HepG2 (cell line): Measurements from ENCODE around the gene INO80E. TPM values are rescaled to one million over a fixed set of nuclear protein-coding genes. Genes with fewer than 3 reads are reported as not detected.
A peak's percentile ranks its signal among the peaks of the same experiment; 100 is the strongest.

Source experiments
- ETV6 ChIP-seq: sonication (generic); formaldehyde crosslinking; conservative IDR thresholded peaks from 2 replicates; pipeline ENCODE4 v1.4.0; 2020; ENCODE audit warnings: missing genetic modification reagents
- GABPB1 ChIP-seq: IDR thresholded peaks from 2 replicates; pipeline ENCODE4 v1.6.1; 2016; ENCODE audit warnings: mild to moderate bottlenecking, missing genetic modification reagents, moderate library complexity, missing compliant biosample characterization
- HDAC1 ChIP-seq: sonication (generic); formaldehyde crosslinking; IDR thresholded peaks from 2 replicates; pipeline ENCODE4 v1.5.1; 2020; ENCODE audit warnings: mild to moderate bottlenecking, missing genetic modification reagents
- KAT8 ChIP-seq: IDR thresholded peaks from 2 replicates; pipeline ENCODE4 v1.6.1; 2016; ENCODE audit warnings: missing genetic modification reagents, missing compliant biosample characterization
- KLF16 ChIP-seq, 2 experiments: sonication (generic) in 1 of 2; formaldehyde crosslinking in 1 of 2; IDR thresholded peaks; 2 replicates each; pipeline versions ENCODE4 v1.6.1 to v1.8.0; 2016 to 2023; ENCODE audit warnings: missing genetic modification reagents in 2 of 2, missing compliant biosample characterization in 1 of 2
- NFYB ChIP-seq: sonication (generic); formaldehyde crosslinking; IDR thresholded peaks from 2 replicates; pipeline ENCODE4 v1.4.0; 2020; ENCODE audit warnings: missing genetic modification reagents
- PRPF4 ChIP-seq: fragments of 200-400 bp; formaldehyde crosslinking; IDR thresholded peaks from 2 replicates; pipeline ENCODE4 v1.6.1; 2016; ENCODE audit warnings: low read length, low read depth; ENCODE audit not compliant: poor library complexity, severe bottlenecking
- ZKSCAN1 ChIP-seq: fragments of 150-350 bp; IDR thresholded peaks from 2 replicates; pipeline ENCODE4 v1.6.1; 2014; ENCODE audit warnings: low read length
- ZNF12 ChIP-seq: sonication (generic); formaldehyde crosslinking; IDR thresholded peaks from 2 replicates; pipeline ENCODE4 v1.5.0; 2020; ENCODE audit warnings: missing genetic modification reagents
- ZNF777 ChIP-seq: sonication (generic); formaldehyde crosslinking; IDR thresholded peaks from 2 replicates; pipeline ENCODE4 v1.4.0; 2020; ENCODE audit warnings: missing genetic modification reagents
- ZNF781 ChIP-seq: sonication (generic); formaldehyde crosslinking; IDR thresholded peaks from 2 replicates; pipeline ENCODE4 v1.5.1; 2020; ENCODE audit warnings: borderline replicate concordance, mild to moderate bottlenecking, missing genetic modification reagents; ENCODE audit errors: not compliant biosample characterization
- ZNF891 ChIP-seq: sonication (generic); formaldehyde crosslinking; IDR thresholded peaks from 2 replicates; pipeline ENCODE4 v1.5.0; 2020; ENCODE audit warnings: mild to moderate bottlenecking, missing genetic modification reagents
- polyA plus RNA-seq, 8 experiments: library from polyadenylated mRNA; depleted of rRNA in 3 of 8; stranded (reverse) in 7 of 8; unstranded in 1 of 8; fragments of >200 nt; fragmentation: Illumina TruSeq in 4 of 8; extraction: Trizol in 4 of 8; gene quantifications; 2 replicates each; pipeline versions ENCODE4 v1.2.1 to v1.2.3, GENCODE V29; 2011 to 2016; ENCODE audit warnings: low read depth in 4 of 8, missing spikeins in 1 of 8, mixed read lengths in 1 of 8; ENCODE audit not compliant: insufficient read depth in 1 of 8
- total RNA-seq, 5 experiments: library from RNA; depleted of rRNA; stranded (reverse); fragments of >200 nt; fragmentation: Illumina TruSeq; extraction: Trizol; gene quantifications; 2 replicates each; pipeline ENCODE4 v1.2.3, GENCODE V29; 2016; ENCODE audit warnings: low read depth in 1 of 5
- TF ChIP-seq, protein P1 (sequence below): sonication (generic); formaldehyde crosslinking; IDR thresholded peaks from 2 replicates; pipeline ENCODE4 v1.4.0; 2020; ENCODE audit warnings: missing genetic modification reagents
- TF ChIP-seq, protein P2 (sequence below): sonication (generic); formaldehyde crosslinking; IDR thresholded peaks from 2 replicates; pipeline ENCODE4 v1.5.0; 2020; ENCODE audit warnings: mild to moderate bottlenecking, missing genetic modification reagents, borderline replicate concordance
- TF ChIP-seq, protein P3 (sequence below): sonication (generic); formaldehyde crosslinking; IDR thresholded peaks from 2 replicates; pipeline ENCODE4 v1.4.0; 2020; ENCODE audit warnings: missing genetic modification reagents
- TF ChIP-seq, protein P4 (sequence below): sonication (generic); formaldehyde crosslinking; IDR thresholded peaks from 2 replicates; pipeline ENCODE4 v1.4.0; 2020; ENCODE audit warnings: missing genetic modification reagents
- TF ChIP-seq, protein P5 (sequence below): sonication (generic); formaldehyde crosslinking; conservative IDR thresholded peaks from 2 replicates; pipeline ENCODE4 v1.4.0; 2020; ENCODE audit warnings: missing genetic modification reagents

Gene INO80E
- total and polyA plus RNA-seq, 2 of the 13 experiments (the other 11 are each of a cell fraction or from before 2014, with no cell fraction given) = 25.8 to 45.6 TPM

DNA sequence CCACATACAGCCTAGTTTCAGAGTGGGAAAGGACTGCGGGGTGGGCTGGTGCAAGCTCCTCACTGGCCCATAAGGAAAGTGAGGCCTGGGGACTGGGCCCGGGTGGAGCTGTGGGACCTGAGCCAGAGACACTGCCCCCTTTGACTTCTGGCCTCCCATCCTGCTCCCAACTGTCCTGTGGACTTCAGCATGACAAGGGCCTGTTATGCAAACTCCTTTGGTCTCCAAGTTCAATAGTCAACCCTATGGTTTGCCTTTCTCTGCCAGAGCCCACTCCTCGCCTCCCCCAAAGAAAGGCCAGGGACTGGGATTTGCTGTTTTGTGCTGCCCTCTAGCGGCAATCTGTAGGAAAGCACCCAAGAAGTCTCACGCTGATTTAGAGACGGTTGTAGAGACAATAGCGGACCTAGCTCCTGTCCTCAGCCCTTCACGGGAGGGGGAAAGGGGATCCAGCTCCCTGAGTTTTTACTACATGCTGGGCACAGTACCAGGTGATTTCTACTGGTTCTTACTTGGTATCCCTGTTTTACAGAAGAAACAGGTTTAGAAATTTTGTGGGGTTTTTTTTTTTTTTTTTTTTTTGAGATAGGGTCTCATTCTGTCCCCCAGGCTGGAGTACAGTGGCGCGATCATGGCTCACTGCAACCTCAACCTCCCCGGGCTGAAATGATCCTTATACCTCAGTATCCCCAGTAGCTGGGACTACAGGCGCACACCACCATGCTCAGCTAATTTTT, 36.2 kb downstream of the INO80E start (continued):
- TF ChIP-seq, protein P1, sequence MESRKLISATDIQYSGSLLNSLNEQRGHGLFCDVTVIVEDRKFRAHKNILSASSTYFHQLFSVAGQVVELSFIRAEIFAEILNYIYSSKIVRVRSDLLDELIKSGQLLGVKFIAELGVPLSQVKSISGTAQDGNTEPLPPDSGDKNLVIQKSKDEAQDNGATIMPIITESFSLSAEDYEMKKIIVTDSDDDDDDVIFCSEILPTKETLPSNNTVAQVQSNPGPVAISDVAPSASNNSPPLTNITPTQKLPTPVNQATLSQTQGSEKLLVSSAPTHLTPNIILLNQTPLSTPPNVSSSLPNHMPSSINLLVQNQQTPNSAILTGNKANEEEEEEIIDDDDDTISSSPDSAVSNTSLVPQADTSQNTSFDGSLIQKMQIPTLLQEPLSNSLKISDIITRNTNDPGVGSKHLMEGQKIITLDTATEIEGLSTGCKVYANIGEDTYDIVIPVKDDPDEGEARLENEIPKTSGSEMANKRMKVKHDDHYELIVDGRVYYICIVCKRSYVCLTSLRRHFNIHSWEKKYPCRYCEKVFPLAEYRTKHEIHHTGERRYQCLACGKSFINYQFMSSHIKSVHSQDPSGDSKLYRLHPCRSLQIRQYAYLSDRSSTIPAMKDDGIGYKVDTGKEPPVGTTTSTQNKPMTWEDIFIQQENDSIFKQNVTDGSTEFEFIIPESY (CRISPR knock-in tag) = peak; percentile 61
- TF ChIP-seq ZNF777 (0 out of 2 replicates have a peak, but pooled peaks have one; percentile 4), ZNF891 (CRISPR knock-in tag) (peak; percentile 71; the same call in 1 of the 2 replicates), GABPB1 (CRISPR knock-in tag) (0 out of 2 replicates have a peak, but pooled peaks have one; percentile 13), HDAC1 (no peak; the same call in 1 of the 2 replicates), ETV6 (CRISPR knock-in tag) (no peak), ZKSCAN1 (no peak), PRPF4 (no peak), NFYB (no peak), KAT8 (peak; percentile 29; the same call in 1 of the 2 replicates), ZNF781 (CRISPR knock-in tag) (peak; percentile 72), KLF16 (CRISPR knock-in tag; IDR thresholded peaks at IDR 0.05) (0 out of 4 replicates have a peak, but pooled peaks of 1 of the 2 experiments have one; percentile 62), ZNF12 (peak; percentile 44; the same call in 1 of the 2 replicates)
- TF ChIP-seq, protein P2, sequence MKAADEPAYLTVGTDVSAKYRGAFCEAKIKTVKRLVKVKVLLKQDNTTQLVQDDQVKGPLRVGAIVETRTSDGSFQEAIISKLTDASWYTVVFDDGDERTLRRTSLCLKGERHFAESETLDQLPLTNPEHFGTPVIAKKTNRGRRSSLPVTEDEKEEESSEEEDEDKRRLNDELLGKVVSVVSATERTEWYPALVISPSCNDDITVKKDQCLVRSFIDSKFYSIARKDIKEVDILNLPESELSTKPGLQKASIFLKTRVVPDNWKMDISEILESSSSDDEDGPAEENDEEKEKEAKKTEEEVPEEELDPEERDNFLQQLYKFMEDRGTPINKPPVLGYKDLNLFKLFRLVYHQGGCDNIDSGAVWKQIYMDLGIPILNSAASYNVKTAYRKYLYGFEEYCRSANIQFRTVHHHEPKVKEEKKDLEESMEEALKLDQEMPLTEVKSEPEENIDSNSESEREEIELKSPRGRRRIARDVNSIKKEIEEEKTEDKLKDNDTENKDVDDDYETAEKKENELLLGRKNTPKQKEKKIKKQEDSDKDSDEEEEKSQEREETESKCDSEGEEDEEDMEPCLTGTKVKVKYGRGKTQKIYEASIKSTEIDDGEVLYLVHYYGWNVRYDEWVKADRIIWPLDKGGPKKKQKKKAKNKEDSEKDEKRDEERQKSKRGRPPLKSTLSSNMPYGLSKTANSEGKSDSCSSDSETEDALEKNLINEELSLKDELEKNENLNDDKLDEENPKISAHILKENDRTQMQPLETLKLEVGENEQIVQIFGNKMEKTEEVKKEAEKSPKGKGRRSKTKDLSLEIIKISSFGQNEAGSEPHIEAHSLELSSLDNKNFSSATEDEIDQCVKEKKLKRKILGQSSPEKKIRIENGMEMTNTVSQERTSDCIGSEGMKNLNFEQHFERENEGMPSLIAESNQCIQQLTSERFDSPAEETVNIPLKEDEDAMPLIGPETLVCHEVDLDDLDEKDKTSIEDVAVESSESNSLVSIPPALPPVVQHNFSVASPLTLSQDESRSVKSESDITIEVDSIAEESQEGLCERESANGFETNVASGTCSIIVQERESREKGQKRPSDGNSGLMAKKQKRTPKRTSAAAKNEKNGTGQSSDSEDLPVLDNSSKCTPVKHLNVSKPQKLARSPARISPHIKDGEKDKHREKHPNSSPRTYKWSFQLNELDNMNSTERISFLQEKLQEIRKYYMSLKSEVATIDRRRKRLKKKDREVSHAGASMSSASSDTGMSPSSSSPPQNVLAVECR (CRISPR knock-in tag) = peak; percentile 16; the same call in 1 of the 2 replicates
- TF ChIP-seq, protein P3, sequence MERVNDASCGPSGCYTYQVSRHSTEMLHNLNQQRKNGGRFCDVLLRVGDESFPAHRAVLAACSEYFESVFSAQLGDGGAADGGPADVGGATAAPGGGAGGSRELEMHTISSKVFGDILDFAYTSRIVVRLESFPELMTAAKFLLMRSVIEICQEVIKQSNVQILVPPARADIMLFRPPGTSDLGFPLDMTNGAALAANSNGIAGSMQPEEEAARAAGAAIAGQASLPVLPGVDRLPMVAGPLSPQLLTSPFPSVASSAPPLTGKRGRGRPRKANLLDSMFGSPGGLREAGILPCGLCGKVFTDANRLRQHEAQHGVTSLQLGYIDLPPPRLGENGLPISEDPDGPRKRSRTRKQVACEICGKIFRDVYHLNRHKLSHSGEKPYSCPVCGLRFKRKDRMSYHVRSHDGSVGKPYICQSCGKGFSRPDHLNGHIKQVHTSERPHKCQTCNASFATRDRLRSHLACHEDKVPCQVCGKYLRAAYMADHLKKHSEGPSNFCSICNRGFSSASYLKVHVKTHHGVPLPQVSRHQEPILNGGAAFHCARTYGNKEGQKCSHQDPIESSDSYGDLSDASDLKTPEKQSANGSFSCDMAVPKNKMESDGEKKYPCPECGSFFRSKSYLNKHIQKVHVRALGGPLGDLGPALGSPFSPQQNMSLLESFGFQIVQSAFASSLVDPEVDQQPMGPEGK = peak; percentile 72
- TF ChIP-seq, protein P4, sequence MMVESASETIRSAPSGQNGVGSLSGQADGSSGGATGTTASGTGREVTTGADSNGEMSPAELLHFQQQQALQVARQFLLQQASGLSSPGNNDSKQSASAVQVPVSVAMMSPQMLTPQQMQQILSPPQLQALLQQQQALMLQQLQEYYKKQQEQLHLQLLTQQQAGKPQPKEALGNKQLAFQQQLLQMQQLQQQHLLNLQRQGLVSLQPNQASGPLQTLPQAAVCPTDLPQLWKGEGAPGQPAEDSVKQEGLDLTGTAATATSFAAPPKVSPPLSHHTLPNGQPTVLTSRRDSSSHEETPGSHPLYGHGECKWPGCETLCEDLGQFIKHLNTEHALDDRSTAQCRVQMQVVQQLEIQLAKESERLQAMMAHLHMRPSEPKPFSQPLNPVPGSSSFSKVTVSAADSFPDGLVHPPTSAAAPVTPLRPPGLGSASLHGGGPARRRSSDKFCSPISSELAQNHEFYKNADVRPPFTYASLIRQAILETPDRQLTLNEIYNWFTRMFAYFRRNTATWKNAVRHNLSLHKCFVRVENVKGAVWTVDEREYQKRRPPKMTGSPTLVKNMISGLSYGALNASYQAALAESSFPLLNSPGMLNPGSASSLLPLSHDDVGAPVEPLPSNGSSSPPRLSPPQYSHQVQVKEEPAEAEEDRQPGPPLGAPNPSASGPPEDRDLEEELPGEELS = no peak
- TF ChIP-seq, protein P5, sequence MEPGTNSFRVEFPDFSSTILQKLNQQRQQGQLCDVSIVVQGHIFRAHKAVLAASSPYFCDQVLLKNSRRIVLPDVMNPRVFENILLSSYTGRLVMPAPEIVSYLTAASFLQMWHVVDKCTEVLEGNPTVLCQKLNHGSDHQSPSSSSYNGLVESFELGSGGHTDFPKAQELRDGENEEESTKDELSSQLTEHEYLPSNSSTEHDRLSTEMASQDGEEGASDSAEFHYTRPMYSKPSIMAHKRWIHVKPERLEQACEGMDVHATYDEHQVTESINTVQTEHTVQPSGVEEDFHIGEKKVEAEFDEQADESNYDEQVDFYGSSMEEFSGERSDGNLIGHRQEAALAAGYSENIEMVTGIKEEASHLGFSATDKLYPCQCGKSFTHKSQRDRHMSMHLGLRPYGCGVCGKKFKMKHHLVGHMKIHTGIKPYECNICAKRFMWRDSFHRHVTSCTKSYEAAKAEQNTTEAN (CRISPR knock-in tag) = no peak
